ENCODE data around the gene PCCA.
"Not testable (repeated sequence)": the region's sequence is repeated elsewhere in the genome, so short reads cannot be mapped to it uniquely, and the experiment has no call there.

Gene PCCA

GRCh38 chr13:100357764-100358163, 268.9 kb downstream of the PCCA start:
- no peak for DNase-seq

GRCh38 chr13:100361504-100361903, 272.6 kb downstream of the PCCA start:
- DNase-seq = no peak

- DNase-seq = no peak
These were observed 273.5 kb downstream of the PCCA start for GRCh38 chr13:100362371-100362770.

- no peak for DNase-seq
These were observed 273.9 kb downstream of the PCCA start for GRCh38 chr13:100362781-100363180.

GRCh38 chr13:100363285-100363711, 274.4 kb downstream of the PCCA start:
- DNase-seq = no peak

- no peak for DNase-seq
These were observed 275.0 kb downstream of the PCCA start for GRCh38 chr13:100363874-100364273.

- no peak for DNase-seq
These were observed 275.7 kb downstream of the PCCA start for GRCh38 chr13:100364591-100364990.

GRCh38 chr13:100365680-100366079, 276.8 kb downstream of the PCCA start:
- no peak for DNase-seq

GRCh38 chr13:100378533-100378932, 289.6 kb downstream of the PCCA start:
- DNase-seq = no peak

GRCh38 chr13:100381595-100382224, 292.8 kb downstream of the PCCA start:
- no peak for DNase-seq

GRCh38 chr13:100382785-100383184, 293.9 kb downstream of the PCCA start:
- DNase-seq = no peak

- DNase-seq = no peak
These were observed 298.5 kb downstream of the PCCA start for GRCh38 chr13:100387416-100387815.

GRCh38 chr13:100388150-100388549, 299.3 kb downstream of the PCCA start:
- not testable (repeated sequence) for DNase-seq

GRCh38 chr13:100388923-100389322, 300.0 kb downstream of the PCCA start:
- DNase-seq = no peak

GRCh38 chr13:100389617-100390016, 300.7 kb downstream of the PCCA start:
- no peak for DNase-seq

GRCh38 chr13:100392709-100393630, 304.1 kb downstream of the PCCA start:
- peak in 3 of 56 donors; percentile 1 to 23 (median 2) for DNase-seq

- DNase-seq = no peak
These were observed 305.3 kb downstream of the PCCA start for GRCh38 chr13:100394005-100394695.

- no peak for DNase-seq
These were observed 306.9 kb downstream of the PCCA start for GRCh38 chr13:100395698-100396373.

- DNase-seq = no peak
These were observed 307.9 kb downstream of the PCCA start for GRCh38 chr13:100396776-100397175.

- DNase-seq = no peak
These were observed 308.7 kb downstream of the PCCA start for GRCh38 chr13:100397627-100398026.

- no peak for DNase-seq
These were observed 309.5 kb downstream of the PCCA start for GRCh38 chr13:100398360-100398759.
